MM.1S (cell line): ENCODE measurements around the gene ADAMTS19.

Source experiments
- EZH2 ChIP-seq: fragments of 300-600 bp; sonication (generic); optimal IDR thresholded peaks from 2 replicates; pipeline ENCODE3; 2017; ENCODE audit warnings: low read depth, mild to moderate bottlenecking, antibody characterized with exemption, low read length, mixed read lengths
- EZH2phosphoT487 ChIP-seq: fragments of 300-600 bp; sonication (generic); IDR thresholded peaks from 2 replicates; pipeline ENCODE4 v1.6.1; 2018; ENCODE audit warnings: antibody characterized with exemption, low read length
- TF ChIP-seq, protein P1 (sequence below): fragments of 300-600 bp; sonication (generic); IDR thresholded peaks from 2 replicates; pipeline ENCODE4 v1.5.1; 2016; ENCODE audit warnings: antibody characterized with exemption, low read length, mixed read lengths

DNA sequence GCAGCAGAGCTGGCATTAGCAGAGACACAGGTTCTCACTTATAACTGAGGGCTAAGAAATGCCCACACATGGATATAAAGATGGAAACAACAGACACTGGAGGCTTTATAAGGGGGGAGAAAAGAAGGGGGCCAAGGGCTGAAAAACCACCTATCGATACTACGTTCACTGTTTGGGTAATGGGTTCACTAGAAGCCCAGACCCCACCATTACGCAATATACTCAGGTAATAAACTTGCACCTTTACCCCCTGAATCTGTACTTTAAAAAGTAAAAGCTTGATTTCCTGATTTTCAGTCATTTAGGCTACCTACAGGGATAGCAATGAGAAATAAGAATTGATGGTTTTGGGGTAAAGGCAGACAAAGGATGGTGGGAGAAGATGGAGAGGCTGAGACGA is 285.9 kb downstream of the ADAMTS19 start:
- TF ChIP-seq EZH2 (no peak), EZH2phosphoT487 (no peak)
- TF ChIP-seq, protein P1, sequence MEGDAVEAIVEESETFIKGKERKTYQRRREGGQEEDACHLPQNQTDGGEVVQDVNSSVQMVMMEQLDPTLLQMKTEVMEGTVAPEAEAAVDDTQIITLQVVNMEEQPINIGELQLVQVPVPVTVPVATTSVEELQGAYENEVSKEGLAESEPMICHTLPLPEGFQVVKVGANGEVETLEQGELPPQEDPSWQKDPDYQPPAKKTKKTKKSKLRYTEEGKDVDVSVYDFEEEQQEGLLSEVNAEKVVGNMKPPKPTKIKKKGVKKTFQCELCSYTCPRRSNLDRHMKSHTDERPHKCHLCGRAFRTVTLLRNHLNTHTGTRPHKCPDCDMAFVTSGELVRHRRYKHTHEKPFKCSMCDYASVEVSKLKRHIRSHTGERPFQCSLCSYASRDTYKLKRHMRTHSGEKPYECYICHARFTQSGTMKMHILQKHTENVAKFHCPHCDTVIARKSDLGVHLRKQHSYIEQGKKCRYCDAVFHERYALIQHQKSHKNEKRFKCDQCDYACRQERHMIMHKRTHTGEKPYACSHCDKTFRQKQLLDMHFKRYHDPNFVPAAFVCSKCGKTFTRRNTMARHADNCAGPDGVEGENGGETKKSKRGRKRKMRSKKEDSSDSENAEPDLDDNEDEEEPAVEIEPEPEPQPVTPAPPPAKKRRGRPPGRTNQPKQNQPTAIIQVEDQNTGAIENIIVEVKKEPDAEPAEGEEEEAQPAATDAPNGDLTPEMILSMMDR, result no peak
